ENCODE results near the gene PTPRN. TPM values are rescaled to one million over a fixed set of nuclear protein-coding genes. Genes with fewer than 3 reads are reported as not detected.
"Not testable (repeated sequence)": the region's sequence is repeated elsewhere in the genome, so short reads cannot be mapped to it uniquely, and the experiment has no call there.

Gene PTPRN
- total and polyA plus RNA-seq, 11 donors, result 0.12 to 0.93 (median 0.39) TPM; not detected in 7

- H3K36me3 ChIP-seq, result no peaks in the 10 kb centered on the region
- no peak for ATAC-seq
- peaks cover 0 to 55% (median 0%) of the 10 kb centered on the region in 9 donors for H3K27me3 ChIP-seq
- TF ChIP-seq POLR2A (IDR thresholded peaks at IDR 0.05) (no peak), CTCF (IDR thresholded peaks at IDR 0.05) (no peak)
- H3K27ac ChIP-seq, result no peak overlapping the region
- no peaks in the 10 kb centered on the region for H3K4me1 ChIP-seq
- no peak overlapping the region for H3K4me3 ChIP-seq
- DNase-seq, result no peak
- 60 to 70% (median 66%) methylated on average over 4 of the region's 4 CpGs for WGBS, 4 donors
- intact Hi-C loops (cut with DNase I), result no loop called here
- H3K9me3 ChIP-seq, result no peaks in the 10 kb centered on the region
Measured at GRCh38 chr2:219323434-219323833, 14.2 kb upstream of the PTPRN start.

- intact Hi-C loops (cut with DNase I), result no loop called here
- H3K4me3 ChIP-seq, result no peak overlapping the region
- H3K9me3 ChIP-seq, result no peaks in the 10 kb centered on the region
- peaks cover 0 to 37% (median 5%) of the 10 kb centered on the region in 9 donors for H3K27me3 ChIP-seq
- DNase-seq (no peak), ATAC-seq (no peak)
- H3K4me1 ChIP-seq, result no peaks in the 10 kb centered on the region
- H3K36me3 ChIP-seq, result no peaks in the 10 kb centered on the region
- H3K27ac ChIP-seq, result no peak overlapping the region
- 88 to 93% (median 90%) methylated on average over 16 of the region's 16 CpGs for WGBS, 4 donors
- no peak for TF ChIP-seq CTCF (IDR thresholded peaks at IDR 0.05)
- no peak for TF ChIP-seq POLR2A (IDR thresholded peaks at IDR 0.05)
Measured at GRCh38 chr2:219314804-219315468, 5.7 kb upstream of the PTPRN start.

GRCh38 chr2:219312683-219313263 is 3.6 kb upstream of the PTPRN start:
- ATAC-seq; intact Hi-C loops (cut with DNase I); H3K27ac ChIP-seq; H3K9me3 ChIP-seq; H3K36me3 ChIP-seq; H3K4me3 ChIP-seq: not testable (repeated sequence)
- peaks cover 11 to 48% (median 27%) of the 10 kb centered on the region in 9 donors for H3K27me3 ChIP-seq
- DNase-seq, result peak in 1 of 5 donors; percentile 61
- peaks cover 0 to 14% (median 0%) of the 10 kb centered on the region in 12 donors for H3K4me1 ChIP-seq
- 88 to 92% (median 92%) methylated on average over 39 to 49 of the region's 49 CpGs for WGBS, 4 donors

GRCh38 chr2:219308142-219309101 is 779 bp downstream of the PTPRN start:
- no peak overlapping the region for H3K4me3 ChIP-seq
- WGBS, 4 donors, result 3 to 6% (median 3%) methylated on average over 40 to 45 of the region's 45 CpGs
- DNase-seq, result peak in 4 of 5 donors; percentile 42 to 84 (median 70)

More at GRCh38 chr2:219308142-219309101, 779 bp downstream of the PTPRN start:
- H3K4me1 ChIP-seq, result peaks cover 0 to 14% (median 0%) of the 10 kb centered on the region in 12 donors
- H3K27ac ChIP-seq, result no peak overlapping the region
- TF ChIP-seq CTCF (IDR thresholded peaks at IDR 0.05), result no peak
- no peak for TF ChIP-seq POLR2A (IDR thresholded peaks at IDR 0.05)
- ATAC-seq, result peak; percentile 51 to 82 (median 80)
- intact Hi-C loops (cut with DNase I), result loop anchor here in 1 of 10 donors (10.0 kb wide), 1 partner anchor 254 kb away; no protein-coding TSS in a partner anchor
- H3K27me3 ChIP-seq, result peaks cover 11 to 61% (median 27%) of the 10 kb centered on the region in 9 donors
- no peaks in the 10 kb centered on the region for H3K36me3 ChIP-seq
- H3K9me3 ChIP-seq, result no peaks in the 10 kb centered on the region
